Measurements from ENCODE around the gene EPG5.

EPG5 gene

DNA sequence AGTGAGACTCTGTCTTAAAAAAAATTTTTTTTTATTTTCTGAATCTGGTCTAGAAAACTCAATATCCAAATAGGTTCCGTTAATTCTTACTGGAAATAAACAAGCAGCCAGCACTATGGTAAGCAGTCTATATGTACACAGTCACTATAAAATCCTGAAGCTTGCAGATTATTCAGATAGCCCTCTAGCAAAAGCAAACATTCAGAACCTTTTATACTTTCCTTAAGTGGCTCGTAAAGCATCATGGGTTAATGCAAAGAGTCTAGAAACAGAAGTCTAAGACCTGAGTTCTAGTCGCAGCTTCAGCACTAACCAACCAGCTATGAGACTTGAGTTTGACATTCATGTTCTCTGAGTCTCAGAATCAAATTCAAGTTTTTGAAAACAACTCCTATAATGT lies 89.7 kb downstream of the EPG5 start:
- Histone ChIP-seq H3K14ac (ENCODE audit: low read length) (no peak overlapping the region), H2AFZ (ENCODE audit: insufficient read depth, low read length, poor library complexity) (no peak overlapping the region), H4K12ac (ENCODE audit: low read depth, low read length) (no peak overlapping the region), H3K4me2 (ENCODE audit: low read length) (no peak overlapping the region), H3K27ac (ENCODE audit: low read depth, low read length) (no peak overlapping the region), H3K36me3 (ENCODE audit: control insufficient read depth in 1 of 2, insufficient read depth in 2 of 2, low read length in 2 of 2) (peaks cover 2 to 10% of the 10 kb centered on the region in 2 experiments), H3K4me1 (ENCODE audit: control insufficient read depth in 1 of 2, insufficient read depth in 2 of 2, low read length in 2 of 2) (no peaks in the 10 kb centered on the region), H2BK5ac (ENCODE audit: low read depth, low read length, poor library complexity) (no peak overlapping the region), H4K91ac (ENCODE audit: low read depth, low read length) (no peak overlapping the region), H3K23ac (ENCODE audit: low read length) (no peak overlapping the region), H3K79me1 (ENCODE audit: low read length) (no peaks in the 10 kb centered on the region), H3K9me3 (ENCODE audit: insufficient read depth, low read depth, low read length) (peaks cover 2% of the 10 kb centered on the region), H3K18ac (ENCODE audit: low read length) (no peak overlapping the region), H4K8ac (ENCODE audit: low read depth, low read length) (no peak overlapping the region), H3K4me3 (ENCODE audit: low read depth, low read length) (no peak overlapping the region), H3K4ac (ENCODE audit: low read depth, low read length) (no peak overlapping the region), H2BK120ac (ENCODE audit: insufficient read depth, low read length, poor library complexity) (no peak overlapping the region), H3K9ac (ENCODE audit: low read length) (no peak overlapping the region), H3K27me3 (ENCODE audit: insufficient read depth, low read length) (no peaks in the 10 kb centered on the region), H3K79me2 (ENCODE audit: control insufficient read depth, insufficient read depth, low read length, poor library complexity) (no peaks in the 10 kb centered on the region), H2BK12ac (ENCODE audit: low read length) (no peak overlapping the region), H2AK5ac (ENCODE audit: low read length) (no peak overlapping the region)
- DNase-seq, result no peak
- no CpG with 5 or more reads among the region's 3 CpGs for WGBS (ENCODE audit: extremely low coverage, insufficient coverage, insufficient read length)

DNA sequence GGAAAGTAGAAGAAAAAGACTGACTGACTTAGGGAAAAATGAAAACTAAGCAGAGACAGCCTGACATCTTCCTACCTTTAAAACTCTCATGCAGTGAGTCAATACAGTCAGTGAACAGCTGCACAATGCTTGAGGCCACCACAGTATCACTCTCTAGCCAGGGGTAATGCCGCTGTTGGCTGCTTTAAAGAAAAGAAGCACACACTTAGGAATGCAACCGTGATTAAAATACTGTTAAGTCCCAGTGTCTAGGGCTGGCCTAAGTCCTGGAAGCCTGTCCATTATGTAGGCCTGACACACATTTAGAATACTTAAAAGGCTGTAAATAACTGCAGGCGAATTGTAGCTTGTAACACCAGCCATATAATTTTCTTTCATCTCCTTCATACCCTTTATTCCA lies 91.0 kb downstream of the EPG5 start:
- no CpG with 5 or more reads among the region's 3 CpGs for WGBS (ENCODE audit: extremely low coverage, insufficient coverage, insufficient read length)

DNA sequence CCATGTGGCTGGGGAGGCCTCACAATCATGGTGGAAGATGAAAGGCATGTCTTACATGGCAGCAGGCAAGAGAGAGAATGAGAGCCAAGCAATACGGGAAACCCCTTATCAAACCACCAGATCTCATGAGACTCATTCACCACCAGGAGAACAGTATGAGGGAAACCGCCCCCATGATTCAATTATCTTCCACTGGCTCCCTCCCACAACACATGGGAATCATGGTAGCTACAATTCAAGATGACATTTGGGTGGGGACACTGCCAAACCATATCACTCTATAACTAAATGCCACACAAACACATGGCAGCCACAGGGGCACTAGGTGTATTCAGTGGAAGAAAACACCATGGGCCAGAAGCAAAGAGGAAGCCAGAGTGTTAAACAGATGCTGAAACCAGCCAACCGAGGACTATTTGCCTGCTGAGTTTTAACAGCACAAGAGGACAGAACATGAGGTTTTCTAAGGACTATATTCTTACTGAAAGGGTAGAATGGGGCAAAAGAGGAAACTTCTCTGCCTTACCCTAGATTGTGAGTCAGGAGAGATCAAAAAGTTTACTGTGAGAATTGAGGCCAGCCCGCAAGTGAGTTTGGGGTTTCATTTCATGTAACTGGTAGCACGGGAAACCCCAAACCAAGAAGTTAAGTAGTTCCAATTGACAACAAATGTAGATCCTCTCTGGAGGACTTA lies 92.5 kb downstream of the EPG5 start:
- no peaks in the 10 kb centered on the region for H3K4me1 ChIP-seq (ENCODE audit: control insufficient read depth in 1 of 2, insufficient read depth in 2 of 2, low read length in 2 of 2)
- peaks cover 2% of the 10 kb centered on the region for H3K9me3 ChIP-seq (ENCODE audit: insufficient read depth, low read depth, low read length)
- no peaks in the 10 kb centered on the region for H3K79me2 ChIP-seq (ENCODE audit: control insufficient read depth, insufficient read depth, low read length, poor library complexity)
- no peak overlapping the region for H2BK12ac ChIP-seq (ENCODE audit: low read length)
- no peak overlapping the region for H2BK5ac ChIP-seq (ENCODE audit: low read depth, low read length, poor library complexity)
- no CpG with 5 or more reads among the region's 5 CpGs for WGBS (ENCODE audit: extremely low coverage, insufficient coverage, insufficient read length)
- H3K4ac ChIP-seq (ENCODE audit: low read depth, low read length), result no peak overlapping the region
- no peak overlapping the region for H4K12ac ChIP-seq (ENCODE audit: low read depth, low read length)
- H3K36me3 ChIP-seq (ENCODE audit: control insufficient read depth in 1 of 2, insufficient read depth in 2 of 2, low read length in 2 of 2), result peaks cover 5 to 13% of the 10 kb centered on the region in 2 experiments
- H3K23ac ChIP-seq (ENCODE audit: low read length), result no peak overlapping the region
- no peak overlapping the region for H3K4me3 ChIP-seq (ENCODE audit: low read depth, low read length)
- H3K4me2 ChIP-seq (ENCODE audit: low read length), result no peak overlapping the region
- H3K18ac ChIP-seq (ENCODE audit: low read length), result no peak overlapping the region
- H2BK120ac ChIP-seq (ENCODE audit: insufficient read depth, low read length, poor library complexity), result no peak overlapping the region
- no peak overlapping the region for H2AFZ ChIP-seq (ENCODE audit: insufficient read depth, low read length, poor library complexity)
- peak in 1 of 2 donors; percentile 7 for DNase-seq
- no peaks in the 10 kb centered on the region for H3K27me3 ChIP-seq (ENCODE audit: insufficient read depth, low read length)
- no peak overlapping the region for H3K27ac ChIP-seq (ENCODE audit: low read depth, low read length)
- no peaks in the 10 kb centered on the region for H3K79me1 ChIP-seq (ENCODE audit: low read length)
- no peak overlapping the region for H4K91ac ChIP-seq (ENCODE audit: low read depth, low read length)
- H3K9ac ChIP-seq (ENCODE audit: low read length), result no peak overlapping the region
- H2AK5ac ChIP-seq (ENCODE audit: low read length), result no peak overlapping the region
- no peak overlapping the region for H4K8ac ChIP-seq (ENCODE audit: low read depth, low read length)
- H3K14ac ChIP-seq (ENCODE audit: low read length), result no peak overlapping the region

More for the DNA sequence above, 91.0 kb downstream of the EPG5 start:
- no peak overlapping the region for H3K27ac ChIP-seq (ENCODE audit: low read depth, low read length)
- no peak overlapping the region for H3K18ac ChIP-seq (ENCODE audit: low read length)
- H3K9me3 ChIP-seq (ENCODE audit: insufficient read depth, low read depth, low read length), result peaks cover 2% of the 10 kb centered on the region
- H3K4ac ChIP-seq (ENCODE audit: low read depth, low read length), result no peak overlapping the region
- no peak overlapping the region for H2BK12ac ChIP-seq (ENCODE audit: low read length)
- H4K91ac ChIP-seq (ENCODE audit: low read depth, low read length), result no peak overlapping the region
- no peak overlapping the region for H4K12ac ChIP-seq (ENCODE audit: low read depth, low read length)
- no peak overlapping the region for H3K14ac ChIP-seq (ENCODE audit: low read length)
- H3K4me3 ChIP-seq (ENCODE audit: low read depth, low read length), result no peak overlapping the region
- no peak overlapping the region for H2BK5ac ChIP-seq (ENCODE audit: low read depth, low read length, poor library complexity)
- H2AFZ ChIP-seq (ENCODE audit: insufficient read depth, low read length, poor library complexity), result no peak overlapping the region
- no peaks in the 10 kb centered on the region for H3K4me1 ChIP-seq (ENCODE audit: control insufficient read depth in 1 of 2, insufficient read depth in 2 of 2, low read length in 2 of 2)
- H3K23ac ChIP-seq (ENCODE audit: low read length), result no peak overlapping the region
- no peak overlapping the region for H2BK120ac ChIP-seq (ENCODE audit: insufficient read depth, low read length, poor library complexity)
- H3K4me2 ChIP-seq (ENCODE audit: low read length), result no peak overlapping the region
- H2AK5ac ChIP-seq (ENCODE audit: low read length), result no peak overlapping the region
- H3K79me1 ChIP-seq (ENCODE audit: low read length), result no peaks in the 10 kb centered on the region
- H3K27me3 ChIP-seq (ENCODE audit: insufficient read depth, low read length), result no peaks in the 10 kb centered on the region
- no peak overlapping the region for H3K9ac ChIP-seq (ENCODE audit: low read length)
- peaks cover 2 to 10% of the 10 kb centered on the region in 2 experiments for H3K36me3 ChIP-seq (ENCODE audit: control insufficient read depth in 1 of 2, insufficient read depth in 2 of 2, low read length in 2 of 2)
- H4K8ac ChIP-seq (ENCODE audit: low read depth, low read length), result no peak overlapping the region
- no peaks in the 10 kb centered on the region for H3K79me2 ChIP-seq (ENCODE audit: control insufficient read depth, insufficient read depth, low read length, poor library complexity)
- no peak for DNase-seq

DNA sequence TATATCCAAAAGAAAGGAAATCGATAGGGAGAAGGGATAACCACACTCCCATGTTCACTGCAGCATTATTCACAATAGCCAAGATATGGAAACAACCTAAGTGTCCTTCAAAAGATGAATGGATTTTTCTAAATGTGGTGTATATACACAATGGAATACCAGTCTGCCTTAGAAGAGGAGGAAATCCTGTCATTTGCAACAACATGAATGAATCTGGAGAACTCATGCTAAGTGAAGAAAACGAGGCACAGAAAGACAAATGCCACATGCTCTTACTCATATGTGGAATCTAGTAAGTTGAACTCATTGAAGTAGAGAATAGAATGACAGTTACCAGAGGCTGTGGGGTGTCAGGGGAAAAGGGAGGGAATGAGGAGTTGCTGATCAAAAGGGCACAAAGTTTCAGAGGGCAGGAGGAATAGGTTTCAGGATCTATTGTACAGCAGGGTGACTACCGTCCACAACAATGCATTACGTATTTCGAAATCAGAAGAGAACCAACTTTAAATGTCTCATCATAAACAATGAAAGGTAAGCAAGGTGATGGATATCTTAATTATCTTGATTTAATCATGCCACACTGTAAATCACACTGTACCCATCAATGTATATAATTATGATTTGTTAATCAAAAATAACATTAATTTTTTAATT lies 95.6 kb downstream of the EPG5 start:
- Histone ChIP-seq H3K4me2 (ENCODE audit: low read length) (no peak overlapping the region), H2BK5ac (ENCODE audit: low read depth, low read length, poor library complexity) (no peak overlapping the region), H4K8ac (ENCODE audit: low read depth, low read length) (no peak overlapping the region), H3K18ac (ENCODE audit: low read length) (no peak overlapping the region), H4K91ac (ENCODE audit: low read depth, low read length) (no peak overlapping the region), H3K79me2 (ENCODE audit: control insufficient read depth, insufficient read depth, low read length, poor library complexity) (no peaks in the 10 kb centered on the region), H3K79me1 (ENCODE audit: low read length) (no peaks in the 10 kb centered on the region), H2BK12ac (ENCODE audit: low read length) (no peak overlapping the region), H2AFZ (ENCODE audit: insufficient read depth, low read length, poor library complexity) (no peak overlapping the region), H4K12ac (ENCODE audit: low read depth, low read length) (no peak overlapping the region), H2AK5ac (ENCODE audit: low read length) (no peak overlapping the region), H3K27ac (ENCODE audit: low read depth, low read length) (no peak overlapping the region), H3K23ac (ENCODE audit: low read length) (no peak overlapping the region), H2BK120ac (ENCODE audit: insufficient read depth, low read length, poor library complexity) (no peak overlapping the region), H3K4me1 (ENCODE audit: control insufficient read depth in 1 of 2, insufficient read depth in 2 of 2, low read length in 2 of 2) (no peaks in the 10 kb centered on the region), H3K4me3 (ENCODE audit: low read depth, low read length) (no peak overlapping the region), H3K9ac (ENCODE audit: low read length) (no peak overlapping the region), H3K4ac (ENCODE audit: low read depth, low read length) (no peak overlapping the region), H3K27me3 (ENCODE audit: insufficient read depth, low read length) (no peaks in the 10 kb centered on the region), H3K14ac (ENCODE audit: low read length) (no peak overlapping the region), H3K36me3 (ENCODE audit: control insufficient read depth in 1 of 2, insufficient read depth in 2 of 2, low read length in 2 of 2) (peaks cover 5 to 16% of the 10 kb centered on the region in 2 experiments), H3K9me3 (ENCODE audit: insufficient read depth, low read depth, low read length) (peaks cover 2% of the 10 kb centered on the region)
- no CpG with 5 or more reads among the region's 5 CpGs for WGBS (ENCODE audit: extremely low coverage, insufficient coverage, insufficient read length)
- peak in 1 of 2 donors; percentile 43 for DNase-seq

Data from trophoblast cell (in vitro differentiated cells and primary cell).